ENCODE measurements around the gene EFHD2. TPM values are rescaled to one million over a fixed set of nuclear protein-coding genes. Genes with fewer than 3 reads are reported as not detected.

EFHD2 gene
- total and polyA plus RNA-seq, 2 experiments from 2014 or later = 49.9 to 53.1 TPM

- Histone ChIP-seq H3K9me3 (ENCODE audit: low read depth) (no peaks in the 10 kb centered on the region), H3K4me3 (no peak overlapping the region), H3K4me1 (ENCODE audit: insufficient read depth) (peaks cover 7% of the 10 kb centered on the region), H4K20me1 (ENCODE audit: insufficient read depth) (no peaks in the 10 kb centered on the region), H3K79me2 (ENCODE audit: insufficient read depth) (no peaks in the 10 kb centered on the region), H3K27ac (no peak overlapping the region), H3K9me2 (ENCODE audit: insufficient read depth) (no peaks in the 10 kb centered on the region), H3F3A (ENCODE audit: insufficient read depth) (no peaks in the 10 kb centered on the region), H2AFZ (no peak overlapping the region), H3K4me2 (ENCODE audit: unreplicated experiment) (no peak overlapping the region), H3K36me3 (ENCODE audit: low read depth) (no peaks in the 10 kb centered on the region), H3K27me3 (replicated peaks; ENCODE audit: insufficient read depth) (no peaks in the 10 kb centered on the region), H3K9ac (no peak overlapping the region)
- WGBS, 2 experiments (ENCODE audit: low coverage in 1 of 2, low lambda C conversion rate in 2 of 2, missing lambda C conversion rate in 2 of 2) = 77 to 80% methylated on average over 6 of the region's 6 CpGs
- in situ Hi-C loops (cut with MboI) = no loop called here
- no peak for TF ChIP-seq EZH2phosphoT487 (IDR thresholded peaks at IDR 0.05; ENCODE audit: insufficient read depth, low read depth)
- TF ChIP-seq EZH2 (IDR thresholded peaks at IDR 0.05; ENCODE audit: insufficient read depth, poor library complexity, severe bottlenecking) = no peak
- no peak for DNase-seq
Measured at GRCh38 chr1:15451014-15451722, 41.5 kb downstream of the EFHD2 start.

GRCh38 chr1:15452216-15452615, 42.5 kb downstream of the EFHD2 start:
- WGBS, 2 experiments (ENCODE audit: low coverage in 1 of 2, low lambda C conversion rate in 2 of 2, missing lambda C conversion rate in 2 of 2) = 85 to 100% methylated on average over 1 of the region's 1 CpG
- no peak overlapping the region for H3K27ac ChIP-seq
- in situ Hi-C loops (cut with MboI) = no loop called here
- H3K9me2 ChIP-seq (ENCODE audit: insufficient read depth) = no peaks in the 10 kb centered on the region
- no peak overlapping the region for H3K9ac ChIP-seq
- H2AFZ ChIP-seq = no peak overlapping the region
- H3K27me3 ChIP-seq (replicated peaks; ENCODE audit: insufficient read depth) = no peaks in the 10 kb centered on the region
- no peaks in the 10 kb centered on the region for H3K79me2 ChIP-seq (ENCODE audit: insufficient read depth)
- H3K4me3 ChIP-seq = no peak overlapping the region
- H3K9me3 ChIP-seq (ENCODE audit: low read depth) = no peaks in the 10 kb centered on the region
- H3K4me2 ChIP-seq (ENCODE audit: unreplicated experiment) = no peak overlapping the region
- DNase-seq = peak; percentile 36
- no peaks in the 10 kb centered on the region for H4K20me1 ChIP-seq (ENCODE audit: insufficient read depth)
- TF ChIP-seq EZH2phosphoT487 (IDR thresholded peaks at IDR 0.05; ENCODE audit: insufficient read depth, low read depth) (no peak), EZH2 (IDR thresholded peaks at IDR 0.05; ENCODE audit: insufficient read depth, poor library complexity, severe bottlenecking) (no peak)
- H3K4me1 ChIP-seq (ENCODE audit: insufficient read depth) = peaks cover 7% of the 10 kb centered on the region
- H3F3A ChIP-seq (ENCODE audit: insufficient read depth) = no peaks in the 10 kb centered on the region
- no peaks in the 10 kb centered on the region for H3K36me3 ChIP-seq (ENCODE audit: low read depth)

DNA sequence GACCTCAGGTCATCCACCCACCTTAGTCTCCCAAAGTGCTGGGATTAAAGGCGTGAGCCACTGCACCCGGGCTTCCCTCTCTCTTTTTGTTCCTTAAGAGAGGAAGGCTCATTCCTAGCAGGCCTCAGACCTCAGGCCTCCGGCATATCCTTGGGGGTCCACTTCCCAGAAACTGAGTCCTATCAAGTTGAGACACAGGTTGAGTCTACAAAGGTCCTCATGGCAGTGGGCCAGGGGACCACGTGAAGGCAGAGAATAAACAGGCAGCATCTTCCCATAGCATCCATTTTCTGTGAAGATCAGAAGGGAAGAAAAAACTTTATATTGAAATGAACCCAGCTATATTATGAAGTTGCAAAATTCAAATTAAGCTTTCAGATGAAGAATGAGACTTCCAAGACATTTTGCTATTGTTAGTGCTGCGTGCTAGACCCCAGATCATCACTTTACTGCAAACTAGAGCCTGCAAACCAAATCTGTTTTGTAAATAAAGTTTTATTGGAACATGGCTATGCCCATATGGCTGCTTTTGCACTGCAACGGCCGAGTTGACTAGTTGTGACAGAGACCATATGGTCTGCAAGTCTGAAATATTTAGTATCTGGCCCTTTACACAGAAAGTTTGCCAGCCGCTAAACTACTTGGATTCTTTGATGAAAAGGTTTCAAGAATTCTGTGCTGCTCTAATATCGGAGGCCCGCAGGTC, 43.3 kb downstream of the EFHD2 start:
- no peaks in the 10 kb centered on the region for H3K36me3 ChIP-seq (ENCODE audit: low read depth)
- H3K4me3 ChIP-seq = no peak overlapping the region
- in situ Hi-C loops (cut with MboI) = no loop called here
- TF ChIP-seq EZH2 (IDR thresholded peaks at IDR 0.05; ENCODE audit: insufficient read depth, poor library complexity, severe bottlenecking) = no peak
- no peak for TF ChIP-seq EZH2phosphoT487 (IDR thresholded peaks at IDR 0.05; ENCODE audit: insufficient read depth, low read depth)
- H3K4me2 ChIP-seq (ENCODE audit: unreplicated experiment) = no peak overlapping the region
- no peaks in the 10 kb centered on the region for H3F3A ChIP-seq (ENCODE audit: insufficient read depth)
- H3K27me3 ChIP-seq (replicated peaks; ENCODE audit: insufficient read depth) = no peaks in the 10 kb centered on the region
- 78 to 79% methylated on average over 10 of the region's 10 CpGs for WGBS, 2 experiments (ENCODE audit: low coverage in 1 of 2, low lambda C conversion rate in 2 of 2, missing lambda C conversion rate in 2 of 2)
- no peak for DNase-seq
- no peaks in the 10 kb centered on the region for H4K20me1 ChIP-seq (ENCODE audit: insufficient read depth)
- no peaks in the 10 kb centered on the region for H3K9me3 ChIP-seq (ENCODE audit: low read depth)
- H3K27ac ChIP-seq = no peak overlapping the region
- H3K79me2 ChIP-seq (ENCODE audit: insufficient read depth) = no peaks in the 10 kb centered on the region
- H3K4me1 ChIP-seq (ENCODE audit: insufficient read depth) = peaks cover 7% of the 10 kb centered on the region
- H3K9ac ChIP-seq = no peak overlapping the region
- no peak overlapping the region for H2AFZ ChIP-seq
- no peaks in the 10 kb centered on the region for H3K9me2 ChIP-seq (ENCODE audit: insufficient read depth)

DNA sequence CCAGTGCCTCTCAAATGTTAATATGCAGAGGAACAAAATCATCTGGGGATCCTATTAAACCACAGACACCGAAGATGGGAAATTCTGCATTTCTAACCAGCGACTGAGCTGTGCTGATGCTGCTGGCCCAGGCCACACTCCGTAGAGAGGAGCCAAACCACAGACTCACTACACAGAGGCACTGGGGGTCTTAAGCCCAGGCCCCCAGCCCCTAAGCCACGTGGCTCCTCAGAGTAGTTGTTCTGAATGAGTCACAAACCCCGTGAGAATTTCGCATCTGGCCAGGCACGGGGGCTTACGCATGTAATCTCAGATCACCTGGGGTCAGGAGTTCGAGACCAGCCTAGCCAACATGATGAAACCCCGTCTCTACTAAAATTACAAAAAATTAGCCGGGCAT, 44.0 kb downstream of the EFHD2 start:
- no peaks in the 10 kb centered on the region for H3K79me2 ChIP-seq (ENCODE audit: insufficient read depth)
- H4K20me1 ChIP-seq (ENCODE audit: insufficient read depth) = no peaks in the 10 kb centered on the region
- H3K36me3 ChIP-seq (ENCODE audit: low read depth) = no peaks in the 10 kb centered on the region
- H3K9me2 ChIP-seq (ENCODE audit: insufficient read depth) = no peaks in the 10 kb centered on the region
- peak overlapping the region; percentile 16 for H3K4me2 ChIP-seq (ENCODE audit: unreplicated experiment)
- peaks cover 7% of the 10 kb centered on the region for H3K4me1 ChIP-seq (ENCODE audit: insufficient read depth)
- 81 to 85% methylated on average over 11 of the region's 11 CpGs for WGBS, 2 experiments (ENCODE audit: low coverage in 1 of 2, low lambda C conversion rate in 2 of 2, missing lambda C conversion rate in 2 of 2)
- DNase-seq = peak; percentile 23
- no peaks in the 10 kb centered on the region for H3K9me3 ChIP-seq (ENCODE audit: low read depth)
- H3K9ac ChIP-seq = no peak overlapping the region
- H3K27me3 ChIP-seq (replicated peaks; ENCODE audit: insufficient read depth) = no peaks in the 10 kb centered on the region
- no peaks in the 10 kb centered on the region for H3F3A ChIP-seq (ENCODE audit: insufficient read depth)
- in situ Hi-C loops (cut with MboI) = no loop called here
- H3K4me3 ChIP-seq = no peak overlapping the region
- no peak for TF ChIP-seq EZH2 (IDR thresholded peaks at IDR 0.05; ENCODE audit: insufficient read depth, poor library complexity, severe bottlenecking)
- no peak for TF ChIP-seq EZH2phosphoT487 (IDR thresholded peaks at IDR 0.05; ENCODE audit: insufficient read depth, low read depth)
- H3K27ac ChIP-seq = no peak overlapping the region
- no peak overlapping the region for H2AFZ ChIP-seq
